H1 (cell line): ENCODE measurements around the gene NUP188. TPM values are rescaled to one million over a fixed set of nuclear protein-coding genes. Genes with fewer than 3 reads are reported as not detected.

Source experiments
- CTCF ChIA-PET: fragments of 300-600 bp; sonication (Branson Sonifier 250); formaldehyde crosslinking; loops from one replicate; lab custom pipeline; 2021; ENCODE audit not compliant: partially characterized antibody; lab: Charles Lee
- POLR2A ChIA-PET: fragments of 300-600 bp; sonication (Branson Sonifier 250); formaldehyde crosslinking; loops from one replicate; lab custom pipeline; 2021; ENCODE audit warnings: inconsistent platforms; ENCODE audit not compliant: partially characterized antibody; lab: Charles Lee
- DNase-seq, 2 experiments: peaks; one replicate each; pipeline versions ENCODE4 v3.0.0 to v3.0.0-alpha.2; 2010 to 2022; ENCODE audit warnings: low spot score in 2 of 2, low read depth in 1 of 2, mixed read lengths in 1 of 2
- FAIRE-seq: peaks from 2 replicates; lab custom pipeline; 2011; peaks lifted over from hg19 to GRCh38; lab: Jason Lieb, UNC
- H2AFZ ChIP-seq: 2 replicates; pipeline ENCODE4 v1.8.1; 2012; ENCODE audit warnings: low read length, inconsistent platforms
- H2AK5ac ChIP-seq: 2 replicates; pipeline ENCODE4 v1.6.1; 2013; ENCODE audit warnings: low read depth, low read length
- H2BK120ac ChIP-seq: replicated peaks from 2 replicates; pipeline ENCODE3; 2013; ENCODE audit warnings: low read depth, low read length, inconsistent platforms
- H2BK12ac ChIP-seq: 2 replicates; pipeline ENCODE4 v1.6.1; 2013; ENCODE audit warnings: low read depth, low read length
- H2BK15ac ChIP-seq: 2 replicates; pipeline ENCODE4 v1.6.1; 2013; ENCODE audit warnings: low read length
- H2BK20ac ChIP-seq: 2 replicates; pipeline ENCODE4 v1.6.1; 2013; ENCODE audit warnings: low read length
- H2BK5ac ChIP-seq: 2 replicates; pipeline ENCODE4 v1.6.1; 2013; ENCODE audit warnings: low read depth, low read length
- H3K14ac ChIP-seq: 2 replicates; pipeline ENCODE4 v1.6.1; 2013; ENCODE audit warnings: inconsistent platforms; ENCODE audit not compliant: insufficient read length
- H3K18ac ChIP-seq: 2 replicates; pipeline ENCODE4 v1.6.1; 2013; ENCODE audit warnings: low read length; ENCODE audit errors: extremely low read depth
- H3K23ac ChIP-seq: 2 replicates; pipeline ENCODE4 v1.6.1; 2013; ENCODE audit warnings: inconsistent platforms; ENCODE audit not compliant: insufficient read length
- H3K23me2 ChIP-seq: 2 replicates; pipeline ENCODE4 v1.6.1; 2013; ENCODE audit warnings: low read depth, low read length
- H3K27ac ChIP-seq: 2 replicates; pipeline ENCODE4 v1.6.1; 2011; ENCODE audit warnings: low read depth, low read length, inconsistent platforms
- H3K27me3 ChIP-seq, 4 experiments: replicated peaks in 1 of 4; 1 replicate in 1 of 4; 2 replicates in 3 of 4; pipeline versions ENCODE4 v1.6.1 to v1.8.1; 2011 to 2013; ENCODE audit warnings: low read length in 3 of 4, mild to moderate bottlenecking in 3 of 4, inconsistent platforms in 2 of 4, mixed read lengths in 2 of 4, moderate library complexity in 1 of 4; ENCODE audit not compliant: control insufficient read depth in 3 of 4, insufficient read depth in 3 of 4; ENCODE audit errors: extremely low read depth in 1 of 4
- H3K36me3 ChIP-seq, 4 experiments: 2 replicates each; pipeline versions ENCODE4 v1.6.1 to v1.8.1; 2011 to 2013; ENCODE audit warnings: mild to moderate bottlenecking in 4 of 4, low read length in 3 of 4, moderate library complexity in 2 of 4, control low read depth in 1 of 4, inconsistent platforms in 1 of 4; ENCODE audit not compliant: insufficient read depth in 4 of 4, control insufficient read depth in 2 of 4
- H3K4ac ChIP-seq: replicated peaks from 2 replicates; pipeline ENCODE3; 2013; ENCODE audit warnings: low read length, low read depth, mixed read lengths, inconsistent platforms; ENCODE audit not compliant: insufficient read length
- H3K4me1 ChIP-seq, 4 experiments: replicated peaks in 1 of 4; 1 replicate in 1 of 4; 2 replicates in 3 of 4; pipeline versions ENCODE4 v1.6.1 to v1.8.1; 2011 to 2013; ENCODE audit warnings: low read length in 3 of 4, inconsistent platforms in 2 of 4, mixed read lengths in 1 of 4; ENCODE audit not compliant: insufficient read depth in 4 of 4, control insufficient read depth in 3 of 4
- H3K4me2 ChIP-seq, 2 experiments: 2 replicates each; pipeline versions ENCODE4 v1.6.1 to v1.8.1; 2011 to 2013; ENCODE audit warnings: low read depth in 2 of 2, low read length in 2 of 2, control low read depth in 1 of 2, inconsistent platforms in 1 of 2, mild to moderate bottlenecking in 1 of 2; ENCODE audit not compliant: insufficient read depth in 1 of 2
- H3K4me3 ChIP-seq, 4 experiments: fragments of 200-600, 300-600 bp in 1 of 4; sonication (generic), shearing (Covaris generic), sonication (Bioruptor Twin) in 1 of 4; 2 replicates each; pipeline versions ENCODE4 v1.5.1 to v1.8.1; 2011 to 2016; ENCODE audit warnings: low read length in 4 of 4, low read depth in 3 of 4, control low read depth in 2 of 4, inconsistent platforms in 2 of 4, mild to moderate bottlenecking in 2 of 4, mixed read lengths in 1 of 4, moderate library complexity in 1 of 4; ENCODE audit not compliant: insufficient read depth in 2 of 4; ENCODE audit errors: extremely low read depth in 1 of 4
- H3K56ac ChIP-seq: replicated peaks from 2 replicates; pipeline ENCODE3; 2013; ENCODE audit warnings: low read depth, mild to moderate bottlenecking, mixed read lengths, low read length, inconsistent platforms; ENCODE audit not compliant: insufficient read length
- H3K79me1 ChIP-seq: 2 replicates; pipeline ENCODE4 v1.6.1; 2013; ENCODE audit warnings: low read depth, low read length, control low read depth
- H3K79me2 ChIP-seq, 2 experiments: 2 replicates each; pipeline versions ENCODE4 v1.6.1 to v1.8.1; 2012 to 2013; ENCODE audit warnings: low read length in 2 of 2, mild to moderate bottlenecking in 2 of 2, inconsistent platforms in 1 of 2; ENCODE audit not compliant: insufficient read depth in 2 of 2, control insufficient read depth in 1 of 2
- H3K9ac ChIP-seq, 4 experiments: replicated peaks in 1 of 4; 1 replicate in 1 of 4; 2 replicates in 3 of 4; pipeline versions ENCODE4 v1.6.1 to v1.8.1; 2011 to 2013; ENCODE audit warnings: low read depth in 3 of 4, low read length in 3 of 4, control low read depth in 2 of 4, mild to moderate bottlenecking in 2 of 4, moderate library complexity in 2 of 4, inconsistent platforms in 1 of 4; ENCODE audit errors: extremely low read depth in 1 of 4
- H3K9me3 ChIP-seq, 2 experiments: 2 replicates each; pipeline versions ENCODE4 v1.6.1 to v1.8.1; 2012 to 2013; ENCODE audit warnings: mild to moderate bottlenecking in 2 of 2, moderate library complexity in 2 of 2, control low read depth in 1 of 2, inconsistent platforms in 1 of 2, low read depth in 1 of 2, low read length in 1 of 2, mixed read lengths in 1 of 2; ENCODE audit not compliant: insufficient read depth in 2 of 2
- H4K20me1 ChIP-seq, 2 experiments: replicated peaks in 1 of 2; 2 replicates each; pipeline versions ENCODE3 to v1.8.1; 2011 to 2013; ENCODE audit warnings: inconsistent platforms in 2 of 2, low read length in 2 of 2, mild to moderate bottlenecking in 1 of 2; ENCODE audit not compliant: insufficient read depth in 2 of 2, control insufficient read depth in 1 of 2
- H4K5ac ChIP-seq: 2 replicates; pipeline ENCODE4 v1.6.1; 2013; ENCODE audit warnings: low read length, low read depth, mixed read lengths, inconsistent platforms; ENCODE audit not compliant: insufficient read length
- H4K8ac ChIP-seq: 2 replicates; pipeline ENCODE4 v1.8.0; 2013; ENCODE audit warnings: mild to moderate bottlenecking, moderate library complexity, low read length, inconsistent platforms; ENCODE audit not compliant: insufficient read depth; ENCODE audit errors: extremely low read depth
- H4K91ac ChIP-seq: replicated peaks from 2 replicates; pipeline ENCODE3; 2013; ENCODE audit warnings: low read length, mixed read lengths, inconsistent platforms; ENCODE audit not compliant: insufficient read length
- CBX5 ChIP-seq: fragments of 300-800, 300-1000 bp; sonication (generic); IDR thresholded peaks from 2 replicates; pipeline ENCODE4 v1.7.1; 2016; ENCODE audit warnings: antibody characterized with exemption, low read length, low read depth
- CHD2 ChIP-seq: IDR thresholded peaks from 2 replicates; pipeline ENCODE4 v1.6.1; 2012; ENCODE audit warnings: low read length, improper control_type of control experiment
- E2F6 ChIP-seq: IDR thresholded peaks from 2 replicates; pipeline ENCODE4 v1.6.1; 2012; ENCODE audit warnings: inconsistent platforms
- KDM4A ChIP-seq: IDR thresholded peaks from one replicate; pipeline ENCODE4 v1.7.1; 2012; ENCODE audit warnings: low read depth, mild to moderate bottlenecking, moderate library complexity, low read length, inconsistent platforms; ENCODE audit not compliant: severe bottlenecking
- KDM5A ChIP-seq: fragments of 200-600 bp; IDR thresholded peaks from 2 replicates; pipeline ENCODE4 v1.7.1; 2012; ENCODE audit warnings: mild to moderate bottlenecking, low read length, inconsistent platforms, mixed read lengths
- RAD21 ChIP-seq, 2 experiments: IDR thresholded peaks in 1 of 2; conservative IDR thresholded peaks in 1 of 2; 2 replicates each; pipeline ENCODE4 v1.6.1; 2011; ENCODE audit warnings: low read depth in 2 of 2, low read length in 2 of 2, improper control_type of control experiment in 1 of 2, inconsistent platforms in 1 of 2, mild to moderate bottlenecking in 1 of 2, moderate library complexity in 1 of 2
- RFX5 ChIP-seq: IDR thresholded peaks from 2 replicates; pipeline ENCODE4 v1.6.1; 2011; ENCODE audit warnings: low read depth, low read length, improper control_type of control experiment, borderline replicate concordance
- RXRA ChIP-seq: IDR thresholded peaks from 2 replicates; pipeline ENCODE4 v1.6.1; 2011; ENCODE audit warnings: low read depth, mild to moderate bottlenecking, low read length, moderate library complexity; ENCODE audit not compliant: insufficient read depth
- WGBS, 2 experiments: shearing (Covaris generic) in 1 of 2; methylation state at CpG; one replicate each; pipeline versions ENCODE4 v1.1.6 to v1.1.7; 2013 to 2015; ENCODE audit warnings: low lambda C conversion rate in 2 of 2, mixed read lengths in 2 of 2, inconsistent platforms in 1 of 2, low coverage in 1 of 2, missing lambda C conversion rate in 1 of 2; ENCODE audit not compliant: insufficient replicate concordance in 2 of 2, insufficient coverage in 1 of 2, insufficient read length in 1 of 2; ENCODE audit errors: extremely low coverage in 1 of 2, missing lambda C conversion rate in 1 of 2; 5-methylcytosine and 5-hydroxymethylcytosine counted together
- polyA plus RNA-seq, 7 experiments: library from polyadenylated mRNA; depleted of rRNA in 3 of 7; stranded (reverse) in 5 of 7; unstranded in 2 of 7; fragments of >200 nt in 5 of 7; fragments of 200-250 nt in 2 of 7; gene quantifications; 1 replicate in 5 of 7; 2 replicates in 1 of 7; 4 replicates in 1 of 7; pipeline versions ENCODE4 v1.2.1 to v1.2.3, GENCODE V29; 2011 to 2013; ENCODE audit warnings: missing spikeins in 2 of 7, mixed read lengths in 2 of 7
- total RNA-seq: library from RNA; stranded (reverse); fragmentation: NEBNext Ultra II Directional; extraction: Animal tissue kit (Norgen Biotek cat#: 25700); gene quantifications from 2 replicates; pipeline ENCODE4 v1.2.1, GENCODE V29; 2021

Gene NUP188
- total and polyA plus RNA-seq, 2 of the 8 experiments (the other 6 are each of a cell fraction or from before 2014, with no cell fraction given), result 90.1 to 111 TPM

- Histone ChIP-seq H3K18ac (no peak overlapping the region), H4K91ac (no peak overlapping the region), H2BK20ac (no peak overlapping the region), H2BK15ac (no peak overlapping the region), H2BK12ac (no peak overlapping the region), H2AFZ (no peak overlapping the region), H3K4ac (no peak overlapping the region), H2BK120ac (no peak overlapping the region), H3K27me3 (no peaks in the 10 kb centered on the region), H3K56ac (no peak overlapping the region), H2AK5ac (no peak overlapping the region), H3K9ac (no peak overlapping the region), H3K23ac (no peak overlapping the region), H3K36me3 (peaks cover 11 to 24% (median 21%) of the 10 kb centered on the region in 4 experiments; a peak in 6 of 8 replicates), H3K4me1 (no peaks in the 10 kb centered on the region), H3K4me2 (no peak overlapping the region), H3K23me2 (no peaks in the 10 kb centered on the region), H3K27ac (no peak overlapping the region), H2BK5ac (no peak overlapping the region), H3K14ac (no peak overlapping the region), H3K79me2 (peaks cover 3 to 55% of the 10 kb centered on the region in 2 experiments; a peak in 3 of 4 replicates), H3K9me3 (no peaks in the 10 kb centered on the region), H4K8ac (no peak overlapping the region), H4K20me1 (peaks cover 6 to 19% of the 10 kb centered on the region in 2 experiments), H3K4me3 (no peak overlapping the region), H3K79me1 (peaks cover 6% of the 10 kb centered on the region), H4K5ac (no peak overlapping the region)
- POLR2A ChIA-PET, result interaction anchor here (1.0 to 1.5 kb wide), 2 partner anchors 14 to 16 kb away, joined by 3 read pairs; no protein-coding TSS in a partner anchor
- CTCF ChIA-PET, result interaction anchor here (1.0 kb wide), 1 partner anchor 21 kb away, joined by 3 read pairs; no protein-coding TSS in a partner anchor
- 92% methylated on average over 10 of the region's 10 CpGs; no CpG with 5 or more reads in 1 of the 2 experiments for WGBS, 2 experiments
- FAIRE-seq (no peak), DNase-seq (no peak)
- TF ChIP-seq RFX5 (no peak), CHD2 (no peak), RAD21 (IDR thresholded peaks at IDR 0.05 in 1 of 2, conservative IDR thresholded peaks at IDR 0.05 in 1 of 2; ENCODE audit: low read depth in 2 of 2, low read length in 2 of 2) (no peak), KDM5A (no peak), CBX5 (no peak), KDM4A (no peak), E2F6 (no peak), RXRA (no peak)
These were observed 43.5 kb upstream of the NUP188 start for GRCh38 chr9:128903871-128904620.
